ENCODE data around the gene HSD17B12. TPM values are rescaled to one million over a fixed set of nuclear protein-coding genes. Genes with fewer than 3 reads are reported as not detected.

HSD17B12 gene

DNA sequence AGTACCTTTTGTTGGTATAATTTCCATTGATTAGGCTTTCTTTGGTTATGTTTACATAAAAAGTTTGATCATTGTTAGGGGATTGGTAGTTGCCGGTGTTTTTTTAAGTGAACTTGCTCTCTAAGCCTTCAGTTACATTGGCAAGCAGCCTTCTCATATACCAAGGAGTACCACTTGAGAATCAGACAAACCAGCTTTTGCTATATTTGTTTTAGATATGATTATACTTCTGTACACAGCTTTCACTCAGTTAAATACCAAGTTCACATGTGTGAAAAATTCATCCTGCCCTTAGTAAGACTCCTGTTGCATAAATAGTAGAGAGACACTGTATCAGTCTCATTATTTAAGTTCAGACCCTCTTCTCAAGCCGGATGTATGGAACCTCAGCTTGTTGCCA is 222.5 kb downstream of the HSD17B12 start:
- Histone ChIP-seq H3K36me3 (ENCODE audit: insufficient read depth, low read length) (peaks cover 42% of the 10 kb centered on the region), H3K27me3 (ENCODE audit: control insufficient read depth, insufficient read depth, low read length) (no peaks in the 10 kb centered on the region), H3K4me3 (ENCODE audit: low read length) (no peak overlapping the region)

DNA sequence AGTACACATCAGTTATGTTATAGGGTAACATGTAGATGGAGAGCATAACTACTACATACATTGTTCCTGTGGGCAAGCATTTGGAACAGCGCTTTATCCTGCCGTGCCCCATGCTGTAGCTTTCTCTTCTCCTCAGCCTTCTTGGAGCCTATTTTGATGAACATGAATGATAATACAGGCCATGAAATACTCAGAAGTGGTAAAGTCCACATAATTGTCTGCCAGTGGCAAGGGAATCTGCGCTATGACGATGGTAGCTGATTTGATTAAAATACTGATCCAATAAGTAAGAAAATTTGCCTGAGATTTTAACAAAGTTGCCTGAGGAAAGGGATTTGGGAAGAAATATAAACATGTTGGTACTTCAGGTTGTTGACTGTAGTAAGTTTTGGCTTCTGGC is 223.4 kb downstream of the HSD17B12 start:
- Histone ChIP-seq H3K4me3 (ENCODE audit: low read length) (no peak overlapping the region), H3K36me3 (ENCODE audit: insufficient read depth, low read length) (peaks cover 34% of the 10 kb centered on the region), H3K27me3 (ENCODE audit: control insufficient read depth, insufficient read depth, low read length) (no peaks in the 10 kb centered on the region), H3K9ac (ENCODE audit: low read depth, low read length) (no peak overlapping the region), H3K9me3 (replicated peaks; ENCODE audit: low read length) (no peaks in the 10 kb centered on the region), H3K4me1 (ENCODE audit: control insufficient read depth, insufficient read depth, low read length) (peaks cover 6% of the 10 kb centered on the region), H3K4me2 (ENCODE audit: low read length) (no peak overlapping the region)

More for the DNA sequence above, 222.5 kb downstream of the HSD17B12 start:
- Histone ChIP-seq H3K4me2 (ENCODE audit: low read length) (no peak overlapping the region), H3K9ac (ENCODE audit: low read depth, low read length) (no peak overlapping the region), H3K4me1 (ENCODE audit: control insufficient read depth, insufficient read depth, low read length) (peaks cover 6% of the 10 kb centered on the region), H3K9me3 (replicated peaks; ENCODE audit: low read length) (no peaks in the 10 kb centered on the region)

DNA sequence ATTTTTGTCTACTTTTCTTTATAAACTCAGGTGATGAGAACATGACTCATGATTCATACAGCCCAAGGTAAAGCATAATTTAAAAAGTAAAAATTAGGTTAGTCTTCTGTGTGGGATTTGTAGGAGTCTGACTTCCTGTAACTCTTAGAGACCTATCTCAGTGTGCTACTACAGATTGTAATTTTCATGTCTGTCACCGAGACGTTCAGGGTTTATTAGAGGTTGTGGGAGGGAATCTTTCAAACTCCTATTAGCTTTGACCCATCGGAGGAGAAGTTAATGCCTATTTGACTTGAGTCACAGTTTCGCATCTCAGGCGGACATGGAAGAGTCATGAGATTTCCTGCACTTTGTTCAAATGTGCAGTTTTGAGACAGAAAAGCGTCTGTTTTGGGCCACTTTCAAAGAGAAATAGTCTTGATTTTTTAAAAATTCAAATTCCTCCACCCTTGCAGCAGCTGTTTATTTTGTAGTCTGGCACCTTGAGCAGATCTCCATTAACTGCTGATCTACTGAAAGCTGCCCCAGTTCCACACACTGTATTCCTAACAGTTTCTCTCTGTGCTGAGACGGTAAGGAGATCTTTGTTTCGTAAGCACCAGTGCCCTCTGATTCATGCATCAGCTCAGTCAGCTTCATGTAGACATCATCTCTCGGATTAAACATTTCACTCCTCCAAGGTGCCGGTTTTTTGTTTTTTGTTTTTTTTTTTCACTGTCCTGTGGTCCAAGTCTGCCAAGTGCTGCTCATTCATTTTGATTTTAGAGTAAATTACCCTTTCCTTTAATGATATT is 224.4 kb downstream of the HSD17B12 start:
- Histone ChIP-seq H3K4me1 (ENCODE audit: control insufficient read depth, insufficient read depth, low read length) (peaks cover 6% of the 10 kb centered on the region), H3K9ac (ENCODE audit: low read depth, low read length) (no peak overlapping the region), H3K36me3 (ENCODE audit: insufficient read depth, low read length) (peaks cover 32% of the 10 kb centered on the region), H3K27me3 (ENCODE audit: control insufficient read depth, insufficient read depth, low read length) (no peaks in the 10 kb centered on the region), H3K4me3 (ENCODE audit: low read length) (no peak overlapping the region), H3K9me3 (replicated peaks; ENCODE audit: low read length) (no peaks in the 10 kb centered on the region), H3K4me2 (ENCODE audit: low read length) (no peak overlapping the region)

- peaks cover 37% of the 10 kb centered on the region for H3K36me3 ChIP-seq (ENCODE audit: insufficient read depth, low read length)
Measured at GRCh38 chr11:43905813-43906241, 225.3 kb downstream of the HSD17B12 start.

More at GRCh38 chr11:43905813-43906241, 225.3 kb downstream of the HSD17B12 start:
- Histone ChIP-seq H3K9ac (ENCODE audit: low read depth, low read length) (no peak overlapping the region), H3K4me3 (ENCODE audit: low read length) (no peak overlapping the region), H3K4me2 (ENCODE audit: low read length) (no peak overlapping the region), H3K27me3 (ENCODE audit: control insufficient read depth, insufficient read depth, low read length) (no peaks in the 10 kb centered on the region), H3K9me3 (replicated peaks; ENCODE audit: low read length) (no peaks in the 10 kb centered on the region), H3K4me1 (ENCODE audit: control insufficient read depth, insufficient read depth, low read length) (peaks cover 6% of the 10 kb centered on the region)

Small RNA genes within 50 kb of the gene (small RNA-seq; reads per million reads assigned to genes)
- gene PHBP2 (not detected), gene RPL23AP63 (not detected)

All from skeletal muscle satellite cell (primary cell).